ENCODE results near the gene SH2D2A. TPM values are rescaled to one million over a fixed set of nuclear protein-coding genes. Genes with fewer than 3 reads are reported as not detected.
A peak's percentile ranks its signal among the peaks of the same experiment; 100 is the strongest.

SH2D2A gene
- total and polyA plus RNA-seq, 9 of the 15 experiments (the other 6 are each of a cell fraction or from before 2014, with no cell fraction given) = 0.89 to 33.6 (median 6.9) TPM

GRCh38 chr1:156860628-156861423 lies 44.2 kb upstream of the SH2D2A start, which contains the start of gene NTRK1 (continued):
- TF ChIP-seq ZBTB2 (IDR thresholded peaks at IDR 0.05) (no peak), EHMT2 (IDR thresholded peaks at IDR 0.05) (no peak), ZNF766 (CRISPR knock-in tag; conservative IDR thresholded peaks at IDR 0.05) (no peak), SIN3B (IDR thresholded peaks at IDR 0.05; ENCODE audit: low read depth) (no peak), SETDB1 (IDR thresholded peaks at IDR 0.05; ENCODE audit: low read length) (no peak), E2F8 (IDR thresholded peaks at IDR 0.05; ENCODE audit: low read depth, partially characterized antibody) (no peak), RFX1 (IDR thresholded peaks at IDR 0.05) (no peak), HMG20A (CRISPR knock-in tag; conservative IDR thresholded peaks at IDR 0.05) (no peak), TSHZ1 (CRISPR knock-in tag; IDR thresholded peaks at IDR 0.05) (no peak), TFE3 (CRISPR knock-in tag; IDR thresholded peaks at IDR 0.05) (no peak), MXD1 (CRISPR knock-in tag; IDR thresholded peaks at IDR 0.05; ENCODE audit: borderline replicate concordance, poor library complexity, severe bottlenecking) (peak; percentile 55), ATF4 (CRISPR knock-in tag; IDR thresholded peaks at IDR 0.05) (no peak)

Measured in K562 (cell line).